IMR-90 (cell line): ENCODE data around the gene GAPT. TPM values are rescaled to one million over a fixed set of nuclear protein-coding genes. Genes with fewer than 3 reads are reported as not detected.

Experiments
- ATAC-seq: fragments of 200-7000 bp; cut with Tn5 transposase; 2 replicates; pipeline ENCODE4 v1.9.1; 2020; ENCODE audit warnings: low read depth, mild to moderate bottlenecking, moderate library complexity
- BruUV-seq: library from RNA; stranded (reverse); fragments of 400-500 nt; replicated peaks from 2 replicates; lab custom pipeline; 2021; lab: Mats Ljungman, UMichigan
- CTCF ChIA-PET: fragments of 300-600 bp; formaldehyde crosslinking; extraction: SDS; loops from one replicate; lab custom pipeline; 2021; ENCODE audit warnings: antibody characterized with exemption; lab: Yijun Ruan, JAX
- POLR2A ChIA-PET: fragments of 300-600 bp; sonication (Branson Sonifier 250); formaldehyde crosslinking; loops from one replicate; lab custom pipeline; 2022; ENCODE audit warnings: antibody characterized with exemption; ENCODE audit not compliant: unreplicated experiment; lab: Charles Lee
- DNase-seq: peaks from one replicate; pipeline ENCODE4 v3.0.0; 2013
- H2AFZ ChIP-seq: replicated peaks from 2 replicates; pipeline ENCODE3; 2013; ENCODE audit warnings: low read length, mild to moderate bottlenecking; ENCODE audit not compliant: poor library complexity
- H2AK5ac ChIP-seq: 2 replicates; pipeline ENCODE4 v1.6.1; 2013; ENCODE audit warnings: low read depth, low read length, inconsistent platforms
- H2AK9ac ChIP-seq: replicated peaks from 2 replicates; pipeline ENCODE3; 2013; ENCODE audit warnings: mild to moderate bottlenecking, low read depth, low read length, moderate library complexity; ENCODE audit not compliant: poor library complexity
- H2BK120ac ChIP-seq: 2 replicates; pipeline ENCODE4 v1.6.1; 2013; ENCODE audit warnings: low read depth, low read length, inconsistent platforms
- H2BK15ac ChIP-seq: 3 replicates; pipeline ENCODE4 v1.6.1; 2013; ENCODE audit warnings: low read depth, low read length, inconsistent platforms
- H2BK20ac ChIP-seq: 2 replicates; pipeline ENCODE4 v1.6.1; 2013; ENCODE audit warnings: low read depth, mild to moderate bottlenecking, inconsistent platforms, low read length, moderate library complexity
- H2BK5ac ChIP-seq: 2 replicates; pipeline ENCODE4 v1.6.1; 2013; ENCODE audit warnings: mild to moderate bottlenecking, low read depth, low read length, inconsistent platforms; ENCODE audit not compliant: poor library complexity, severe bottlenecking
- H3K14ac ChIP-seq: replicated peaks from 2 replicates; pipeline ENCODE4 v1.6.1; 2013; ENCODE audit warnings: low read depth, low read length, inconsistent platforms
- H3K18ac ChIP-seq: 2 replicates; pipeline ENCODE4 v1.6.1; 2013; ENCODE audit warnings: low read depth, low read length, control low read depth
- H3K23ac ChIP-seq: 2 replicates; pipeline ENCODE4 v1.6.1; 2013; ENCODE audit warnings: low read depth, low read length, inconsistent platforms
- H3K27ac ChIP-seq: 2 replicates; pipeline ENCODE4 v1.5.1; 2013; ENCODE audit warnings: mild to moderate bottlenecking, control low read depth, low read length; ENCODE audit not compliant: insufficient read depth
- H3K27me3 ChIP-seq: 2 replicates; pipeline ENCODE4 v1.6.1; 2013; ENCODE audit warnings: low read length; ENCODE audit not compliant: control insufficient read depth, insufficient read depth
- H3K36me3 ChIP-seq: 2 replicates; pipeline ENCODE4 v1.6.1; 2013; ENCODE audit warnings: low read length, mixed read lengths; ENCODE audit not compliant: control insufficient read depth, insufficient read depth
- H3K4ac ChIP-seq: 2 replicates; pipeline ENCODE4 v1.6.1; 2013; ENCODE audit warnings: low read depth, low read length, inconsistent platforms
- H3K4me1 ChIP-seq: 2 replicates; pipeline ENCODE4 v1.6.1; 2013; ENCODE audit warnings: low read length, mixed read lengths; ENCODE audit not compliant: control insufficient read depth, insufficient read depth
- H3K4me2 ChIP-seq: 2 replicates; pipeline ENCODE4 v1.6.1; 2013; ENCODE audit warnings: low read depth, mild to moderate bottlenecking, control low read depth, low read length, moderate library complexity
- H3K4me3 ChIP-seq: 2 replicates; pipeline ENCODE4 v1.5.1; 2013; ENCODE audit warnings: low read depth, mild to moderate bottlenecking, control low read depth, low read length, moderate library complexity; ENCODE audit not compliant: insufficient read depth
- H3K56ac ChIP-seq: 2 replicates; pipeline ENCODE4 v1.6.1; 2013; ENCODE audit warnings: low read length, inconsistent platforms; ENCODE audit not compliant: insufficient read depth; ENCODE audit errors: extremely low read depth
- H3K79me1 ChIP-seq, 2 experiments: 2 replicates each; pipeline ENCODE4 v1.6.1; 2013; ENCODE audit warnings: low read length in 2 of 2, inconsistent platforms in 1 of 2, low read depth in 1 of 2
- H3K9ac ChIP-seq: 2 replicates; pipeline ENCODE4 v1.6.1; 2013; ENCODE audit warnings: low read depth, low read length, control low read depth
- H3K9me1 ChIP-seq: 2 replicates; pipeline ENCODE4 v1.6.1; 2013; ENCODE audit warnings: low read length, inconsistent platforms; ENCODE audit not compliant: insufficient read depth
- H3K9me3 ChIP-seq: 2 replicates; pipeline ENCODE4 v1.6.1; 2013; ENCODE audit warnings: low read length; ENCODE audit not compliant: control insufficient read depth, insufficient read depth
- H4K20me1 ChIP-seq: 2 replicates; pipeline ENCODE4 v1.6.1; 2013; ENCODE audit warnings: low read length, inconsistent platforms; ENCODE audit not compliant: insufficient read depth
- H4K5ac ChIP-seq: 2 replicates; pipeline ENCODE4 v1.6.1; 2013; ENCODE audit warnings: mild to moderate bottlenecking, low read depth, low read length, control low read depth
- H4K8ac ChIP-seq, 2 experiments: 2 replicates each; pipeline ENCODE4 v1.6.1; 2013; ENCODE audit warnings: low read depth in 2 of 2, low read length in 2 of 2, control low read depth in 1 of 2, inconsistent platforms in 1 of 2
- H4K91ac ChIP-seq: 2 replicates; pipeline ENCODE4 v1.6.1; 2013; ENCODE audit warnings: low read depth, low read length, inconsistent platforms; ENCODE audit not compliant: insufficient read depth
- BHLHE40 ChIP-seq: fragments of 150-350 bp; IDR thresholded peaks from 2 replicates; pipeline ENCODE4 v1.6.1; 2016; ENCODE audit warnings: mild to moderate bottlenecking, low read depth, low read length
- ELK1 ChIP-seq: fragments of 150-350 bp; IDR thresholded peaks from 2 replicates; pipeline ENCODE4 v1.6.1; 2016; ENCODE audit warnings: low read depth, mild to moderate bottlenecking, low read length, moderate library complexity, borderline replicate concordance
- FOS ChIP-seq: fragments of 150-350 bp; IDR thresholded peaks from 2 replicates; pipeline ENCODE4 v1.6.1; 2016; ENCODE audit warnings: low read depth, low read length
- MAFK ChIP-seq: IDR thresholded peaks from 2 replicates; pipeline ENCODE4 v1.6.1; 2012; ENCODE audit warnings: low read depth, low read length, improper control_type of control experiment
- NFE2L2 ChIP-seq: fragments of 150-350 bp; IDR thresholded peaks from 2 replicates; pipeline ENCODE4 v1.6.1; 2016; ENCODE audit warnings: low read depth, mild to moderate bottlenecking, low read length
- POLR2A ChIP-seq: IDR thresholded peaks from 2 replicates; pipeline ENCODE4 v1.6.1; 2012; ENCODE audit warnings: mild to moderate bottlenecking, low read depth, low read length
- RAD21 ChIP-seq: IDR thresholded peaks from 2 replicates; pipeline ENCODE4 v1.6.1; 2012; ENCODE audit warnings: low read length, improper control_type of control experiment
- RCOR1 ChIP-seq: IDR thresholded peaks from 2 replicates; pipeline ENCODE4 v1.6.1; 2012; ENCODE audit warnings: mild to moderate bottlenecking, low read length, improper control_type of control experiment; ENCODE audit not compliant: insufficient replicate concordance
- WGBS, 2 experiments: methylation state at CpG; one replicate each; pipeline versions ENCODE4 v1.1.5 to v1.1.7; 2013; ENCODE audit warnings: missing lambda C conversion rate in 2 of 2; ENCODE audit not compliant: insufficient read length in 1 of 2; ENCODE audit errors: extremely low coverage in 2 of 2; 5-methylcytosine and 5-hydroxymethylcytosine counted together
- dilution Hi-C: fragments of 300-500 bp; cut with HindIII; formaldehyde crosslinking; loops from one replicate; pipeline ENCODE4 v1.14.3; 2018; ENCODE audit warnings: low sequenced_read_pairs; ENCODE audit not compliant: unreplicated experiment
- in situ Hi-C: fragments of 300-500 bp; cut with MboI; formaldehyde crosslinking; loops from 3 replicates; pipeline ENCODE4 v1.14.3; 2019; ENCODE audit warnings: low sequenced_read_pairs, inconsistent platforms, mixed read lengths
- intact Hi-C: fragments of 100-400 bp; cut with micrococcal nuclease; formaldehyde crosslinking; loops from 2 replicates; pipeline ENCODE4 v1.10.0; 2022
- polyA plus RNA-seq, 3 experiments: library from polyadenylated mRNA; depleted of rRNA; stranded (reverse); fragments of >200 nt; gene quantifications; 2 replicates each; pipeline ENCODE4 v1.2.3, GENCODE V29; 2012; ENCODE audit warnings: low replicate concordance in 1 of 3
- total RNA-seq: library from RNA; depleted of rRNA; stranded (reverse); fragments of >200 nt; gene quantifications from 2 replicates; pipeline ENCODE4 v1.2.3, GENCODE V29; 2012
- TF ChIP-seq, protein P1 (sequence below): conservative IDR thresholded peaks from 2 replicates; pipeline ENCODE4 v1.5.1; 2012; ENCODE audit warnings: mild to moderate bottlenecking, low read depth, low read length, improper control_type of control experiment
- TF ChIP-seq, protein P2 (sequence below): fragments of 150-350 bp; IDR thresholded peaks from 2 replicates; pipeline ENCODE4 v1.6.1; 2017; ENCODE audit warnings: mild to moderate bottlenecking, antibody characterized with exemption, low read length, low read depth

Gene GAPT
- total and polyA plus RNA-seq, 2 of the 4 experiments (the other 2 are of a cell fraction) = not detected

- no peak for TF ChIP-seq FOS
- TF ChIP-seq NFE2L2 = no peak
- TF ChIP-seq RAD21 = no peak
- no peak for TF ChIP-seq BHLHE40
- TF ChIP-seq, protein P1, sequence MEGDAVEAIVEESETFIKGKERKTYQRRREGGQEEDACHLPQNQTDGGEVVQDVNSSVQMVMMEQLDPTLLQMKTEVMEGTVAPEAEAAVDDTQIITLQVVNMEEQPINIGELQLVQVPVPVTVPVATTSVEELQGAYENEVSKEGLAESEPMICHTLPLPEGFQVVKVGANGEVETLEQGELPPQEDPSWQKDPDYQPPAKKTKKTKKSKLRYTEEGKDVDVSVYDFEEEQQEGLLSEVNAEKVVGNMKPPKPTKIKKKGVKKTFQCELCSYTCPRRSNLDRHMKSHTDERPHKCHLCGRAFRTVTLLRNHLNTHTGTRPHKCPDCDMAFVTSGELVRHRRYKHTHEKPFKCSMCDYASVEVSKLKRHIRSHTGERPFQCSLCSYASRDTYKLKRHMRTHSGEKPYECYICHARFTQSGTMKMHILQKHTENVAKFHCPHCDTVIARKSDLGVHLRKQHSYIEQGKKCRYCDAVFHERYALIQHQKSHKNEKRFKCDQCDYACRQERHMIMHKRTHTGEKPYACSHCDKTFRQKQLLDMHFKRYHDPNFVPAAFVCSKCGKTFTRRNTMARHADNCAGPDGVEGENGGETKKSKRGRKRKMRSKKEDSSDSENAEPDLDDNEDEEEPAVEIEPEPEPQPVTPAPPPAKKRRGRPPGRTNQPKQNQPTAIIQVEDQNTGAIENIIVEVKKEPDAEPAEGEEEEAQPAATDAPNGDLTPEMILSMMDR = no peak
- TF ChIP-seq, protein P2, sequence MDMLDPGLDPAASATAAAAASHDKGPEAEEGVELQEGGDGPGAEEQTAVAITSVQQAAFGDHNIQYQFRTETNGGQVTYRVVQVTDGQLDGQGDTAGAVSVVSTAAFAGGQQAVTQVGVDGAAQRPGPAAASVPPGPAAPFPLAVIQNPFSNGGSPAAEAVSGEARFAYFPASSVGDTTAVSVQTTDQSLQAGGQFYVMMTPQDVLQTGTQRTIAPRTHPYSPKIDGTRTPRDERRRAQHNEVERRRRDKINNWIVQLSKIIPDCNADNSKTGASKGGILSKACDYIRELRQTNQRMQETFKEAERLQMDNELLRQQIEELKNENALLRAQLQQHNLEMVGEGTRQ = no peak
- no peak for TF ChIP-seq RCOR1
- no peak for TF ChIP-seq MAFK
- TF ChIP-seq ELK1 = no peak
- TF ChIP-seq POLR2A = no peak
- dilution Hi-C loops = no loop called here
- H2AFZ ChIP-seq = no peak overlapping the region
- H3K9me3 ChIP-seq = no peaks in the 10 kb centered on the region; the same call in 1 of the 2 replicates
- H3K9ac ChIP-seq = no peak overlapping the region
- no peak overlapping the region for H2BK5ac ChIP-seq
- in situ Hi-C loops = no loop called here
- no peak overlapping the region for H3K14ac ChIP-seq
- no peak overlapping the region for H2BK15ac ChIP-seq
- DNase-seq (no peak), ATAC-seq (no peak)
- ChIA-PET CTCF (no interaction called here), POLR2A (no interaction called here)
- H3K36me3 ChIP-seq = no peaks in the 10 kb centered on the region
- H3K4me2 ChIP-seq = no peak overlapping the region
- H4K20me1 ChIP-seq = no peaks in the 10 kb centered on the region
- no peak overlapping the region for H2AK9ac ChIP-seq
- intact Hi-C loops = no loop called here
- H2BK20ac ChIP-seq = no peak overlapping the region
- no peak overlapping the region for H4K8ac ChIP-seq
- H3K23ac ChIP-seq = no peak overlapping the region
- no peak overlapping the region for H2AK5ac ChIP-seq
- H3K27ac ChIP-seq = no peak overlapping the region
- no peak overlapping the region for H3K4me3 ChIP-seq
- no TSS peak for BruUV-seq
- no peak overlapping the region for H3K56ac ChIP-seq
- H3K27me3 ChIP-seq = no peaks in the 10 kb centered on the region
- H4K5ac ChIP-seq = no peak overlapping the region
- no peak overlapping the region for H2BK120ac ChIP-seq
- no peak overlapping the region for H4K91ac ChIP-seq
- no peaks in the 10 kb centered on the region for H3K9me1 ChIP-seq
- H3K79me1 ChIP-seq = no peaks in the 10 kb centered on the region
- H3K4ac ChIP-seq = no peak overlapping the region
- WGBS, 2 experiments = no CpG with 5 or more reads among the region's 1 CpG
- H3K4me1 ChIP-seq = no peaks in the 10 kb centered on the region
- H3K18ac ChIP-seq = no peak overlapping the region
Observed at GRCh38 chr5:58542709-58543108, 51.5 kb downstream of the GAPT start.
